ENCODE results near the gene XAB2.

The XAB2 gene

GRCh38 chr19:7632340-7633203 lies 3.2 kb upstream of the XAB2 start:
- no peak for DNase-seq (ENCODE audit: low read depth in 2 of 2)

GRCh38 chr19:7631577-7631976 lies 2.2 kb upstream of the XAB2 start:
- DNase-seq (ENCODE audit: low read depth in 2 of 2), result no peak

GRCh38 chr19:7628589-7629311 lies 595 bp downstream of the XAB2 start:
- DNase-seq (ENCODE audit: low read depth in 2 of 2), result no peak

- DNase-seq (ENCODE audit: low read depth in 2 of 2), result no peak
Observed at GRCh38 chr19:7627166-7627565, 2.2 kb downstream of the XAB2 start.

- DNase-seq (ENCODE audit: low read depth in 2 of 2), result no peak
Observed at GRCh38 chr19:7625763-7626372, 3.5 kb downstream of the XAB2 start.

- no peak for DNase-seq (ENCODE audit: low read depth in 2 of 2)
Observed at GRCh38 chr19:7624810-7625209, 4.5 kb downstream of the XAB2 start.

- DNase-seq (ENCODE audit: low read depth in 2 of 2), result no peak
Observed at GRCh38 chr19:7623725-7624603, 5.4 kb downstream of the XAB2 start.

- DNase-seq (ENCODE audit: low read depth in 2 of 2), result no peak
Observed at GRCh38 chr19:7622933-7623685, 6.2 kb downstream of the XAB2 start.

GRCh38 chr19:7620442-7621412 lies 8.6 kb downstream of the XAB2 start:
- DNase-seq (ENCODE audit: low read depth in 2 of 2), result no peak

- no peak for DNase-seq (ENCODE audit: low read depth in 2 of 2)
Observed at GRCh38 chr19:7619671-7620441, 9.5 kb downstream of the XAB2 start.

GRCh38 chr19:7618771-7619510 lies 10.4 kb downstream of the XAB2 start:
- DNase-seq (ENCODE audit: low read depth in 2 of 2), result no peak

- no peak for DNase-seq (ENCODE audit: low read depth in 2 of 2)
Observed at GRCh38 chr19:7618348-7618747, 11.0 kb downstream of the XAB2 start.

- no peak for DNase-seq (ENCODE audit: low read depth in 2 of 2)
Observed at GRCh38 chr19:7617735-7618134, 11.6 kb downstream of the XAB2 start.

- no peak for DNase-seq (ENCODE audit: low read depth in 2 of 2)
Observed at GRCh38 chr19:7617172-7617571, 12.2 kb downstream of the XAB2 start.

- DNase-seq (ENCODE audit: low read depth in 2 of 2), result no peak
Observed at GRCh38 chr19:7614859-7615741, 14.2 kb downstream of the XAB2 start.

- DNase-seq (ENCODE audit: low read depth in 2 of 2), result no peak
Observed at GRCh38 chr19:7612282-7613274, 16.8 kb downstream of the XAB2 start.

All from stimulated activated CD8-positive, alpha-beta memory T cell treated with anti-CD3 and anti-CD28 coated beads, Interleukin-15, amount 100 ng/mL, for 4 hours (primary cell).